Measurements from ENCODE around the gene OR4F6.
"Not testable (repeated sequence)": the region's sequence is repeated elsewhere in the genome, so short reads cannot be mapped to it uniquely, and the experiment has no call there.

The OR4F6 gene

GRCh38 chr15:101803209-101803608 is at the start of gene OR4F6:
Gene OR4F6, plus strand, starts transcription at chr15:101803509. Its CDS starts 2,211 bp downstream, at chr15:101805720.
- DNase-seq (ENCODE audit: low spot score), result no peak

GRCh38 chr15:101764669-101765339 is 38.5 kb upstream of the OR4F6 start:
- DNase-seq (ENCODE audit: low spot score), result peak; percentile 25

- DNase-seq (ENCODE audit: low spot score), result not testable (repeated sequence)
Observed at GRCh38 chr15:101765340-101765671, 38.0 kb upstream of the OR4F6 start.

GRCh38 chr15:101765772-101766456 is 37.4 kb upstream of the OR4F6 start:
- DNase-seq (ENCODE audit: low spot score), result no peak

GRCh38 chr15:101767083-101767640 is 36.1 kb upstream of the OR4F6 start:
- DNase-seq (ENCODE audit: low spot score), result not testable (repeated sequence)

GRCh38 chr15:101772921-101773320 is 30.4 kb upstream of the OR4F6 start:
- DNase-seq (ENCODE audit: low spot score), result no peak

- no peak for DNase-seq (ENCODE audit: low spot score)
Observed at GRCh38 chr15:101773496-101774100, 29.7 kb upstream of the OR4F6 start.

GRCh38 chr15:101775136-101775535 is 28.2 kb upstream of the OR4F6 start:
- DNase-seq (ENCODE audit: low spot score), result no peak

GRCh38 chr15:101778576-101778975 is 24.7 kb upstream of the OR4F6 start:
- DNase-seq (ENCODE audit: low spot score), result not testable (repeated sequence)

GRCh38 chr15:101780225-101780624 is 23.1 kb upstream of the OR4F6 start:
- not testable (repeated sequence) for DNase-seq (ENCODE audit: low spot score)

- DNase-seq (ENCODE audit: low spot score), result no peak
Observed at GRCh38 chr15:101781928-101782327, 21.4 kb upstream of the OR4F6 start.

GRCh38 chr15:101784644-101785043 is 18.7 kb upstream of the OR4F6 start:
- DNase-seq (ENCODE audit: low spot score), result no peak

- DNase-seq (ENCODE audit: low spot score), result not testable (repeated sequence)
Observed at GRCh38 chr15:101786422-101786821, 16.9 kb upstream of the OR4F6 start.

GRCh38 chr15:101788001-101788400 is 15.3 kb upstream of the OR4F6 start:
- not testable (repeated sequence) for DNase-seq (ENCODE audit: low spot score)

GRCh38 chr15:101788503-101789269 is 14.6 kb upstream of the OR4F6 start:
- DNase-seq (ENCODE audit: low spot score), result not testable (repeated sequence)

GRCh38 chr15:101790748-101791147 is 12.6 kb upstream of the OR4F6 start:
- not testable (repeated sequence) for DNase-seq (ENCODE audit: low spot score)

- DNase-seq (ENCODE audit: low spot score), result not testable (repeated sequence)
Observed at GRCh38 chr15:101793981-101794380, 9.3 kb upstream of the OR4F6 start.

- peak; percentile 44 for DNase-seq (ENCODE audit: low spot score)
Observed at GRCh38 chr15:101795455-101795854, 7.9 kb upstream of the OR4F6 start.

- no peak for DNase-seq (ENCODE audit: low spot score)
Observed at GRCh38 chr15:101799665-101800064, 3.6 kb upstream of the OR4F6 start.

- DNase-seq (ENCODE audit: low spot score), result no peak
Observed at GRCh38 chr15:101801048-101801447, 2.3 kb upstream of the OR4F6 start.

- peak; percentile 41 for DNase-seq (ENCODE audit: low spot score)
Observed at GRCh38 chr15:101803676-101804075, 367 bp downstream of the OR4F6 start.

GRCh38 chr15:101804375-101804774 is 1.1 kb downstream of the OR4F6 start:
- no peak for DNase-seq (ENCODE audit: low spot score)

All from AG08396 (cell line).